ENCODE data around the gene PROS1. TPM values are rescaled to one million over a fixed set of nuclear protein-coding genes. Genes with fewer than 3 reads are reported as not detected.
"Not testable (repeated sequence)": the region's sequence is repeated elsewhere in the genome, so short reads cannot be mapped to it uniquely, and the experiment has no call there.

Gene PROS1
- total and polyA plus RNA-seq, 2 donors = 43.6 to 49.2 TPM

- H3K4me1 ChIP-seq (ENCODE audit: insufficient read depth); H3K36me3 ChIP-seq (ENCODE audit: insufficient read depth); H3K27ac ChIP-seq (ENCODE audit: low read depth); H3K4me3 ChIP-seq (ENCODE audit: low read depth, low read length); DNase-seq (ENCODE audit: extremely low spot score): not testable (repeated sequence)
- 89% methylated on average over 8 of the region's 8 CpGs for WGBS
These were observed 23.7 kb downstream of the PROS1 start for GRCh38 chr3:93949958-93950357.

DNA sequence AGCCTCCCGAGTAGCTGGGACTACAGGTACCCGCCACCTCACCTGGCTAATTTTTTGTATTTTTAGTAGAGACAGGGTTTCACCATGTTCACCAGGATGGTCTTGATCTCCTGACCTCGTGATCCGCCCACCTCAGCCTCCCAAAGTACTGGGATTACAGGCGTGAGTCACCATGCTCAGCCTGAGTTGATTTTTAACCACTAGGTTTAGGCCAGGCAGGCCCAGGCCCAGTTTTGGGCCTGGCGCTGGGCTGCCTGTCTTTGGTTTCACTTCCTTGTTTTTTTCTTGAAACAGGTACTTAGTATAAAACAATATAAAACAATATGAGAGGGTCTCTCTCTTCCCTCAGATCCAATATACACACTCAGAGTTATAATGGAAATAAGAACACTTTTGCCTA, 36.2 kb downstream of the PROS1 start:
- 91% methylated on average over 6 of the region's 6 CpGs for WGBS
- not testable (repeated sequence) for H3K27ac ChIP-seq (ENCODE audit: low read depth); H3K4me3 ChIP-seq (ENCODE audit: low read depth, low read length); H3K4me1 ChIP-seq (ENCODE audit: insufficient read depth); H3K36me3 ChIP-seq (ENCODE audit: insufficient read depth); DNase-seq (ENCODE audit: extremely low spot score)

- DNase-seq (ENCODE audit: extremely low spot score) = no peak
- H3K27ac ChIP-seq (ENCODE audit: low read depth) = no peak overlapping the region
- WGBS = 94% methylated on average over 1 of the region's 1 CpG
- no peaks in the 10 kb centered on the region for H3K36me3 ChIP-seq (ENCODE audit: insufficient read depth)
- no peaks in the 10 kb centered on the region for H3K4me1 ChIP-seq (ENCODE audit: insufficient read depth)
- no peak overlapping the region for H3K4me3 ChIP-seq (ENCODE audit: low read depth, low read length)
These were observed 37.1 kb downstream of the PROS1 start for GRCh38 chr3:93936549-93936948.

DNA sequence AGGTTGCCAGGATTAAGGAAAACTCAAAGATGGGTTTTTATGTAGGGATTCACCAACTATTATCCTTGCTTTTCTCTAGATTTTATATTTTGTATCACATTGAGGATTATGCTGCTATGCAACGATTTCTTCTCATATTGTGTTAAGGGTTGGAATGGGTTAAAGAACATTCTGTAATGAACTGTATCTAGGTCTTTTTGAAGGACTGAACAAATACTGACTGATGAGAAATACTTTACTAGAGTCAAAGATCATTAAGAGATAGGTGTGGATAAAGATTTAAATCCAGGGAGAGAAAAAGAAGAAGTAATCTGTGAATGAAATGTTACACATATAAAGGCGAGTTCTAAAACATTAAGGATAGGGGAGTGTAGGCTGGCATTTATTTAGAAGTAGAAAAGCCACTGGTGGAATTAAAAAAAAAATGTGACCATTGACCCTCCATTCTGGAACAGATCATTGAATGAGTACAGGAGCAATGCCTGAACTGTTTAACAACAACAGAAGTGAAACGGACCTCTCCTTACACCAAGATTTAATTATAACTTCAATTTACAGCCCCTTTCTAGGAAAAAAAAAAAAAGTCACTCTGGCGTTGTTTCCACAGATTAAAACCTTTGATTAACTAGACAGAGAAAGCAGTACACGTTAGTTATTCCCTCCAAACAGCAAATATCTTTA, 39.2 kb downstream of the PROS1 start:
- no peak overlapping the region for H3K4me3 ChIP-seq (ENCODE audit: low read depth, low read length)
- no peak overlapping the region for H3K27ac ChIP-seq (ENCODE audit: low read depth)
- DNase-seq (ENCODE audit: extremely low spot score) = no peak
- H3K36me3 ChIP-seq (ENCODE audit: insufficient read depth) = no peaks in the 10 kb centered on the region
- H3K4me1 ChIP-seq (ENCODE audit: insufficient read depth) = no peaks in the 10 kb centered on the region
- WGBS = 74% methylated on average over 5 of the region's 5 CpGs

GRCh38 chr3:93931597-93932229, 42.0 kb downstream of the PROS1 start:
- Histone ChIP-seq H3K27ac (ENCODE audit: low read depth) (no peak overlapping the region), H3K36me3 (ENCODE audit: insufficient read depth) (no peaks in the 10 kb centered on the region), H3K4me3 (ENCODE audit: low read depth, low read length) (no peak overlapping the region), H3K4me1 (ENCODE audit: insufficient read depth) (no peaks in the 10 kb centered on the region)
- WGBS = 93% methylated on average over 5 of the region's 5 CpGs
- DNase-seq (ENCODE audit: extremely low spot score) = no peak

DNA sequence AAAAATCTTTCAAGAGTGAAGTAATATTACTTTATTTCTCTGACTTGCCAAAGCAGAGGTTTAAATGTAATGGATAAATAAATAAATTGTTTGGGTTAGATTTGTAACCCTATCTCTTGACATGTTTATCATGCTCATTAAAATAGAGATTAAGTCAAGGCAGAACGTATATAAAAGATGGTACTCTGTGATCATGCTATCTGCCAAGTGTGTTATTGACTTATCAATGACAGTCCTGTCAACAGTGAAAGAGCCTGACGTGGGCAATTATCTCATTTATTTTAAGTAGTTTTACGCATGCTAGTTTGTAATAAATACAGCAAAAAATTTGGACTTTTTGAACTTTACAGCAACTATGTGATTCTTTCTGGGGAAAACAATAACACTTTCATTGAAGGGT, 43.7 kb downstream of the PROS1 start:
- Histone ChIP-seq H3K4me3 (ENCODE audit: low read depth, low read length) (no peak overlapping the region), H3K4me1 (ENCODE audit: insufficient read depth) (no peaks in the 10 kb centered on the region), H3K36me3 (ENCODE audit: insufficient read depth) (no peaks in the 10 kb centered on the region), H3K27ac (ENCODE audit: low read depth) (no peak overlapping the region)
- no peak for DNase-seq (ENCODE audit: extremely low spot score)
- WGBS = 37% methylated on average over 3 of the region's 3 CpGs

GRCh38 chr3:93926789-93927188, 46.9 kb downstream of the PROS1 start:
- no peak for DNase-seq (ENCODE audit: extremely low spot score)
- Histone ChIP-seq H3K4me1 (ENCODE audit: insufficient read depth) (no peaks in the 10 kb centered on the region), H3K36me3 (ENCODE audit: insufficient read depth) (no peaks in the 10 kb centered on the region), H3K27ac (ENCODE audit: low read depth) (no peak overlapping the region), H3K4me3 (ENCODE audit: low read depth, low read length) (no peak overlapping the region)

GRCh38 chr3:93924491-93924890, 49.2 kb downstream of the PROS1 start:
- no peak for DNase-seq (ENCODE audit: extremely low spot score)
- WGBS = 91% methylated on average over 2 of the region's 2 CpGs
- Histone ChIP-seq H3K27ac (ENCODE audit: low read depth) (no peak overlapping the region), H3K4me1 (ENCODE audit: insufficient read depth) (no peaks in the 10 kb centered on the region), H3K36me3 (ENCODE audit: insufficient read depth) (no peaks in the 10 kb centered on the region), H3K4me3 (ENCODE audit: low read depth, low read length) (no peak overlapping the region)

DNA sequence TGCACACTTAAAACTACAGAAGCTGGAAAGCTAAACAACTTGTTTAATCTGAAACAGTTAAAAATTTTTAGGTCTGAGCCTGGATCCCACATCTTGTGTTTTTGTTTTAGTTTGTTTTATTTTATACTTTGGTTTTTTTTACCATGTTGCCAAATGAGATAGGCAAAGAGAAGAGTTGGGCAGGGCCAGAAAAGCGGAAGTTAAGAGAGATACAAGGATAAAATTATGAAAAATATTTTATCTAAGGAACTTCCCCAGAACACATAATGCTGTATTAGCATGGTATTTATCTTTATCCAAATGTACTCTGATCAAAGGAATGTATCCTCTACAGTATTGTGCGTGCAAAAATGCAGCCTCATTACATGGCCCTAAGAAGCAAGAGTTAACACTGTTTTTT, 50.7 kb downstream of the PROS1 start:
- H3K36me3 ChIP-seq (ENCODE audit: insufficient read depth) = no peaks in the 10 kb centered on the region
- no peaks in the 10 kb centered on the region for H3K4me1 ChIP-seq (ENCODE audit: insufficient read depth)
- no peak overlapping the region for H3K27ac ChIP-seq (ENCODE audit: low read depth)
- H3K4me3 ChIP-seq (ENCODE audit: low read depth, low read length) = no peak overlapping the region
- WGBS = 70% methylated on average over 2 of the region's 2 CpGs
- no peak for DNase-seq (ENCODE audit: extremely low spot score)

GRCh38 chr3:93917546-93918029, 56.1 kb downstream of the PROS1 start:
- H3K4me3 ChIP-seq (ENCODE audit: low read depth, low read length); H3K36me3 ChIP-seq (ENCODE audit: insufficient read depth); H3K4me1 ChIP-seq (ENCODE audit: insufficient read depth); H3K27ac ChIP-seq (ENCODE audit: low read depth); DNase-seq (ENCODE audit: extremely low spot score): not testable (repeated sequence)
- WGBS = 97% methylated on average over 17 of the region's 17 CpGs

- DNase-seq (ENCODE audit: extremely low spot score); H3K36me3 ChIP-seq (ENCODE audit: insufficient read depth); H3K4me1 ChIP-seq (ENCODE audit: insufficient read depth); H3K4me3 ChIP-seq (ENCODE audit: low read depth, low read length); H3K27ac ChIP-seq (ENCODE audit: low read depth): not testable (repeated sequence)
- WGBS = 61% methylated on average over 1 of the region's 1 CpG
These were observed 60.1 kb downstream of the PROS1 start for GRCh38 chr3:93913623-93914022.

DNA sequence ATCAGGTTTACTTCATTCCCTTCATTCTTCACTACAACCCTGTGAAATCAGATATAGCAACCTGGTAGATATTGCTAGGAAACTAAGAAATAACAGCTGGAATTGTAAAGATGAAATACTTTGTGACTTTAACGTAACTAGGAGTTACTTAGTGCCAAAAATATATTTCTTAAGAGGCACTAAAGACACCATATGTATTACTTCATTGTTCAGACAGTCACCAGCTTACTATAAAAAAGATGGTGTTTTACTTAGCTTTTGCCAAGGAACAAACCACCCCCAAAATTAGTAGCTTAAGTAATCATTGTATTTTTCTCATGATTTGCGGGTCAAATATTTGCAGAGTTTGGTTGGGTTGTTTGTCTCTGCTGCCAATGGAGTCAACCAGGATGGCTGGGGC, 62.5 kb downstream of the PROS1 start:
- no peak for DNase-seq (ENCODE audit: extremely low spot score)
- 83% methylated on average over 2 of the region's 2 CpGs for WGBS
- H3K4me3 ChIP-seq (ENCODE audit: low read depth, low read length) = no peak overlapping the region
- no peaks in the 10 kb centered on the region for H3K4me1 ChIP-seq (ENCODE audit: insufficient read depth)
- H3K36me3 ChIP-seq (ENCODE audit: insufficient read depth) = no peaks in the 10 kb centered on the region
- H3K27ac ChIP-seq (ENCODE audit: low read depth) = no peak overlapping the region

DNA sequence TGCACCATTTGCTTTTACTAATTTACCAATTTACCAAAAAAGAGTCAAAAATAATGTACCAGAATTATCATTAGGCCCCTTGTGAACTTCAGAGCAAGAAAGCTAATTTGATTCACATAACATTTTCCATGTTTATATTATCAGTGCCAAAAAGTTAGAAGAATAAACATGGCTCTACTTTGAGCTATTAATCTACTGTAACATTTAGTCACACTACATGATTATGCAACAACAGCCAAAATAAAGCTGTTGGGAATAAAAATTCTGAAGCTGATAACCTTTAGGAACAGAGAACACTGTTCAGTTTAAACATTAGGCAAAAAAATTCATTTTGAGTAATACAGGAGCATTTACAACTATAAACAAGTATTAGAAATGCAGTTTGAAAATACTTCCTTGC, 63.6 kb downstream of the PROS1 start:
- no peak for DNase-seq (ENCODE audit: extremely low spot score)
- Histone ChIP-seq H3K36me3 (ENCODE audit: insufficient read depth) (no peaks in the 10 kb centered on the region), H3K4me1 (ENCODE audit: insufficient read depth) (no peaks in the 10 kb centered on the region), H3K4me3 (ENCODE audit: low read depth, low read length) (no peak overlapping the region), H3K27ac (ENCODE audit: low read depth) (no peak overlapping the region)

GRCh38 chr3:93907132-93907531, 66.6 kb downstream of the PROS1 start:
- Histone ChIP-seq H3K36me3 (ENCODE audit: insufficient read depth) (no peaks in the 10 kb centered on the region), H3K27ac (ENCODE audit: low read depth) (no peak overlapping the region), H3K4me3 (ENCODE audit: low read depth, low read length) (no peak overlapping the region), H3K4me1 (ENCODE audit: insufficient read depth) (no peaks in the 10 kb centered on the region)
- 98% methylated on average over 1 of the region's 1 CpG for WGBS
- no peak for DNase-seq (ENCODE audit: extremely low spot score)
